IMR-90 (cell line): ENCODE results near the gene ATG2A.

ENCODE experiments used
- CEBPB ChIP-seq: IDR thresholded peaks from 2 replicates; pipeline ENCODE4 v1.6.1; 2012; ENCODE audit warnings: low read depth, low read length, improper control_type of control experiment
- CHD1 ChIP-seq: IDR thresholded peaks from 2 replicates; pipeline ENCODE4 v1.6.1; 2012; ENCODE audit warnings: low read depth, low read length, improper control_type of control experiment
- CTCF ChIP-seq: conservative IDR thresholded peaks from 2 replicates; pipeline ENCODE4 v1.5.1; 2012; ENCODE audit warnings: mild to moderate bottlenecking, low read depth, low read length, improper control_type of control experiment
- FOS ChIP-seq: fragments of 150-350 bp; IDR thresholded peaks from 2 replicates; pipeline ENCODE4 v1.6.1; 2016; ENCODE audit warnings: low read depth, low read length
- MAZ ChIP-seq: IDR thresholded peaks from 2 replicates; pipeline ENCODE4 v1.6.1; 2012; ENCODE audit warnings: low read depth, mild to moderate bottlenecking, low read length, improper control_type of control experiment, moderate library complexity, borderline replicate concordance
- MXI1 ChIP-seq: IDR thresholded peaks from 2 replicates; pipeline ENCODE4 v1.6.1; 2012; ENCODE audit warnings: low read depth, mild to moderate bottlenecking, low read length, moderate library complexity, borderline replicate concordance
- POLR2A ChIP-seq: IDR thresholded peaks from 2 replicates; pipeline ENCODE4 v1.6.1; 2012; ENCODE audit warnings: mild to moderate bottlenecking, low read depth, low read length
- RAD21 ChIP-seq: IDR thresholded peaks from 2 replicates; pipeline ENCODE4 v1.6.1; 2012; ENCODE audit warnings: low read length, improper control_type of control experiment
- RCOR1 ChIP-seq: IDR thresholded peaks from 2 replicates; pipeline ENCODE4 v1.6.1; 2012; ENCODE audit warnings: mild to moderate bottlenecking, low read length, improper control_type of control experiment; ENCODE audit not compliant: insufficient replicate concordance
- RFX5 ChIP-seq: IDR thresholded peaks from 2 replicates; pipeline ENCODE4 v1.8.0; 2012; ENCODE audit warnings: low read depth, mild to moderate bottlenecking, low read length, moderate library complexity
- SMC3 ChIP-seq: fragments of 150-350 bp; IDR thresholded peaks from 2 replicates; pipeline ENCODE4 v1.6.1; 2016; ENCODE audit warnings: low read depth, mild to moderate bottlenecking, antibody characterized with exemption, low read length, moderate library complexity
- TF ChIP-seq, protein P1 (sequence below): fragments of 150-350 bp; IDR thresholded peaks from 2 replicates; pipeline ENCODE4 v1.6.1; 2017; ENCODE audit warnings: mild to moderate bottlenecking, antibody characterized with exemption, low read length, low read depth

- TF ChIP-seq CTCF, result no peak
- TF ChIP-seq, protein P1, sequence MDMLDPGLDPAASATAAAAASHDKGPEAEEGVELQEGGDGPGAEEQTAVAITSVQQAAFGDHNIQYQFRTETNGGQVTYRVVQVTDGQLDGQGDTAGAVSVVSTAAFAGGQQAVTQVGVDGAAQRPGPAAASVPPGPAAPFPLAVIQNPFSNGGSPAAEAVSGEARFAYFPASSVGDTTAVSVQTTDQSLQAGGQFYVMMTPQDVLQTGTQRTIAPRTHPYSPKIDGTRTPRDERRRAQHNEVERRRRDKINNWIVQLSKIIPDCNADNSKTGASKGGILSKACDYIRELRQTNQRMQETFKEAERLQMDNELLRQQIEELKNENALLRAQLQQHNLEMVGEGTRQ, result no peak
- TF ChIP-seq CEBPB, result no peak
- TF ChIP-seq RCOR1, result no peak
- TF ChIP-seq RFX5, result no peak
- TF ChIP-seq POLR2A, result no peak
- TF ChIP-seq SMC3, result no peak
- no peak for TF ChIP-seq MAZ
- no peak for TF ChIP-seq MXI1
- TF ChIP-seq RAD21, result no peak
- TF ChIP-seq FOS, result no peak
- no peak for TF ChIP-seq CHD1
Observed at GRCh38 chr11:64903291-64903833, 13.6 kb downstream of the ATG2A start.
